HT1080 (cell line): Measurements from ENCODE around the gene SEMA3E. TPM values are rescaled to one million over a fixed set of nuclear protein-coding genes. Genes with fewer than 3 reads are reported as not detected.
"Not testable (repeated sequence)": the region's sequence is repeated elsewhere in the genome, so short reads cannot be mapped to it uniquely, and the experiment has no call there.

Experiments
- DNase-seq: peaks from one replicate; pipeline ENCODE4 v3.0.0-alpha.2; 2015; ENCODE audit warnings: low read depth
- polyA plus RNA-seq, 2 experiments: library from polyadenylated mRNA; depleted of rRNA; stranded (reverse); fragments of >200 nt; gene quantifications; 2 replicates each; pipeline ENCODE4 v1.2.3, GENCODE V29; 2015
- total RNA-seq: library from RNA; depleted of rRNA; stranded (reverse); fragments of >200 nt; shearing (Covaris generic); gene quantifications from 2 replicates; pipeline ENCODE4 v1.2.3, GENCODE V29; 2014; rRNA removed

The SEMA3E gene
- not detected in 2 replicates for total RNA-seq
- polyA plus RNA-seq (2015; cell fraction: cytosol; rRNA removed): 0.02 TPM in 1 of 2 replicates, not detected in the other
- not detected in 2 replicates for polyA plus RNA-seq (2015; cell fraction: nucleus; rRNA removed)

- no peak for DNase-seq
Observed at GRCh38 chr7:83648464-83649241, at the start of gene SEMA3E. Gene SEMA3E, minus strand, starts transcription at chr7:83649139.

DNA sequence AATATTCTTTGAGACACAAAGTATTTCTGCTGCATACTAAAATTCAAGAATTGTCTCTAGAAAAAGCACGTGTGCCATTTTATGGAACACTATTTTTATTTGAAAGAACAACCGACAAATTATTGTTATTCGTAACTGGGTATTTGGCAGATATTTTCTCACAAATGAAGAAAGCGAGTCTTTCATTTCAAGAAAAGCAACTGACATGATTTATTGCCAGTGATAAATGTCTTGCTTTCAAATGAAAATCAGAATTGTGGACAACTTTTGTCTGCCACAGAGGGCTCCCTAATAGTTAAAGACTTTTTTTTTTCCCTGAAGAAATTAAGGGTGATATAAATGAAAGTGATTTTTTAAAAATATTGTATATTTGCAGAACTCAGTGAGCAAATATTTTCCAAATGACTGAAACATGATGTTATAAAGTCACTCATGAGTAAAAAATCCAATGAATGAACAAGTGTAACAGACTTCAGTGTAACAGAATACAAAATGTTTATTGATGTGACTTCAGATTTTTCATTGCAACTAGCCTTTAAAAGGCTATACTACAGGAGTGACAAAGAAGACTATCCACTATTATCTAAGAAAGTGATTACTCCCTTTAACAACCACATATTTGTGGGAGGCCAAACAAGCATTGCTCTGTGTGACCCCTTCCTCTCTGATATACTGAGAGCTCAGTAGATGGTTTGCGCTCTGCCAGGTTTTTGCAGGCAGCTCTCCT, 49.0 kb upstream of the SEMA3E start:
- DNase-seq: no peak

DNA sequence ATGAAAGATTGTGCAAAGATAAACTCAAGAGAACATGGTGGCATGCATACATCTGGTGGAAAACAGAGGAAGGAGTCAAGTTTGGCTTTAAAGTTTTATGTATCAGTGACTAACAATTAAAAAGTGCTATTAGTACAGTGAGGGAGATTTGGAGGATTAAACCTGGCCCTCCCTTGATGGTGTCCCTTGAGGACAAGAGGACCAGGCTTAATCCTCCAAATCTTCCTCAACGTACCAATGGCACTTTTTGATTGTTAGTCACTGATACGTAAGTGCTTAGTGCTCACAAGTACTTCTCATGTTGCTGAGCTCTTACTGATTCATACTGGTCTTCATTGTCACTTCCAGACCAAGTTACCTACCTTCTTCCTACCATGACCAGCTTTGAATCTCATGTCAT, 47.2 kb upstream of the SEMA3E start:
- DNase-seq: no peak

DNA sequence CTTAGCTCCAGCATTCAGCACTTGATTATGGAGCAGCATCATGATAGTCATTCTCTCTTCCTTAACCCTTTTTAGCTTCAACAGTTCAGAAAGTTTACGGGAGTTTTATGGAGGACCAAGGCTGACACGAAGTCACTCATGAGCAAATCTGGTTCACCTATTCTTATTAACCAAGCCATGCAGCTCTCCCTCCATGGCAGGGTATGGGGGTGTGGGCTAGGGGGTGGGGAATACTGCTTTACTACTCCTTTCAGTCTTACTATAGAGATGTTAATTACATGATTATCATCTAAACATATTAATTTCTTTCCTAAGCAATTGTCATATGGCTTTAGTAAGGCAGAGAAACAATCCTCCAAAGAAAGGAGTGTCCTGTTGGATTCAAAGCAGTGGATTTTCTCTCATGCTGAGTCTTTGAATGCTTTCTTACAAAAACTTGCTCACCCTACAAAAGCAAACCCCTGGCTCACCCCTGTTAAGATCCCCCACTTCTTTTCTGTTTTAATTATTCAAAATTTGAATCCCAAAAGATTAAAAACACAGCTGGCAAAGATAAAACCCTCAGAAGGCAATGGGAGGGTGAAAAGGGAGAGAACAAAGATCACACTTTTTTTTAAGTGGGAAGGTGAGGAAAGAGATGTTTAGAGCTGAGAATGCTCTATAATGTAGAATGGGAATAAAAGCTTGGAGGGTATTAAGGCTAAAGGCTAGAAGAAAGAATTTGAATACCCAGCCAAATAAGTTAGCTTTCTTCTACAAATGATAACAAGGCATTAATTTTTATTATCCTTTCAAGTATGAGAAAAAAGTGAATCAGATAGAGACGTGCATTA, 46.4 kb upstream of the SEMA3E start:
- DNase-seq: no peak

DNA sequence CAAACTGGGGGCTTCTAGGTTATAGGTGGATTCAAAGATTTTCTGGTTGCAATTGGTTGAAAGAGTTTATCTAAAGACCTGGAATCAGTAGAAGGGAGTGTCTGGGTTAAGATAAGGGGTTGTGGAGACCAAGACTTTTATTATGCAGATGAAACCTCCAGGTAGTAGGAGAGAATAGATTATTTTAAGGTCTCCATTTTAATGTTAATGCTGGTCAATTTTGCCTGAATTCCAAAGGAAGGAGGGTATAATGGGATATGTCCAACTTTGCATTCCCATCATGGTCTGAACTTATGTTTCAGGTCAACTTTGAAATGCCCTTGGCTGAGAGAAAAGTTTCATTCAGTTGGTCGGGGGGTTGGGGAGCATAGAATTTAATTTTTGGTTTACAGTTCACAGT, 44.3 kb upstream of the SEMA3E start:
- DNase-seq: no peak

DNA sequence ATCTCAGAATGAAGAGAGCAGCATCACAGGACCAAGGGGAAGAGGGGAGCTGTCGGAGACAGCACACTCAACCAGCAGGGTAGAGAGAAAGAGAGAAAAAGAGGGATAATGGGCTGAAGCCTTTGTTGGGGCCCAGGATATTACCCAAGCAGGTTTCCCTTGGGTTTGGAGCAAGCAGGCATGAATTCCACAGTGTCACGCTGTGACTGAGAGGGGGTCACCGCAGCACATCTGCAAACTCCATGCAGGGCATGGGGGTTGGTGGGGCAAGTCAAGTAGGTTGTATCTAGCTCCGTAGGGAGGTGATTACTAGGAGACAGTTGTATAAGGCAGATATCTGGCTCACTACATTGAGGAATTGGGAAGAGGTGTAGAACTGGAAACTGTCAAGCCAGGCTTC, 42.2 kb upstream of the SEMA3E start:
- no peak for DNase-seq

DNA sequence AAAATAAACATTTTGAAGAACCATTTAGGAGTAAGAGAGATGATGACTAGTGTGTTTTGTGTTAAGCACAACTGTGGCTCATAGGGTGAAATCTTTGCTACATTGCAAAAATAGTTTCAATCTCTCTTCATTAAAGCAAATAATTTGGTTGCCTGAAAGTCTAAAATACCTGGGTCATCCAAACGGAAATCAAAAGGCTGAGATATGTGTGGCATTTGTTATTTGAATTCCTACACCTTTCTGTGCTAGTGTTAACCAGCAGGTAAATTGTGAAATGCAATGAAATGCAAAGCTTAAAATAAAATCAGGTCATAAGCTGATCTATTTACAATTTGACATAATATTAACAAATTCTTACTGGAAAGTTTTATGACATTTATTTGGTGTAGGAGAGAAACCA, 40.9 kb upstream of the SEMA3E start:
- DNase-seq: no peak

- DNase-seq: no peak
Observed at GRCh38 chr7:83686416-83686815, 37.5 kb upstream of the SEMA3E start.

DNA sequence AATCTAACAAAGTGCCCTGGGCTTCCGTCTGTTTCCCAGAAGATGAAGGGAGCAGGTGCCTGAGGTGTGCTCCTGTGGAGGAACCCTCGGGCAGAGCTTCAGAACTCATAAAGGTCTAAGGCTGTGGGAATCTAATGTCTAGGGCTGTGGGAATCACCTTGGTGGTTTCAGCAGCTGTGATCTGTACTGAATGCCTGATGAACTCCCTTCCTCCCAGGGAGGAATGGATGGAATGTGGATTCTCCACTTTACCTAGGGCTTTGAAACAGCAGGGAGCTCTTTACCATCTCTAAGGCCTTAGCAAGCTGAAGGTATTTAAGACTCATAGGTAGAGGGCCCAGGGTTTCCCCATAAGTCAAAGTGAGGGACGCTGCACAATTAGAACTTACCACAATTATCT, 36.0 kb upstream of the SEMA3E start:
- no peak for DNase-seq

- no peak for DNase-seq
Observed at GRCh38 chr7:83681200-83681778, 32.4 kb upstream of the SEMA3E start.

DNA sequence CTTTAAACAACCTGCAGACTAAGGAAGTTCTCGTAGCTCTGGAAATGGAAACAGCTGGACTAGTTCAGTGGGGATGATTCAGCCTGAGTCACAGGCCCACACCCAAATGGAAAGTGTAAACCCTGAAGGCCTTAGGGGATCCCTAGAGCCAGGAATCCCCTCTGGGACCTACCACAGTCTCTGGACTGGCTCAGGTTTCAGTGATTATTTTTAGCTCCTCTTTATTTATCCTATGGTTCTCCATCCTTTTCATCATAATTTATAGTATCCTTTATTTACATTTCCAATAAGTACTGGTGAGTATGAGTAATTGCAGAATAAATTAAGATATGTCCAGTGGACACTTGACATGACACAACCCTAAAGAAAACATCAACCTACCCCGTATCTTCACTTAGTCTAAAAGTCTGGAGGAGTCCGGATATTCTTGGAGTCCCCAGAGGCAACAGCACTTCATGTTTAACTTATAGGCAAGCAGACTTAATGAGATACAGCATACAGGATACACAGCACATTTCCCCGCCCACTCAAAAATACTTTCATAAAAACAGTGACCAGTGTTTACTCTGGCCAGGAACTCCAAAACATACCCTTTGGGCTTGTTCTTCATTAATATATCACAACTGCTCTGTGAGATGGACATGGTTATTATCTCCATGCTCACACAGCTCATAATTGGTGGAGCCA, 28.4 kb upstream of the SEMA3E start:
- peak; percentile 94 for DNase-seq

DNA sequence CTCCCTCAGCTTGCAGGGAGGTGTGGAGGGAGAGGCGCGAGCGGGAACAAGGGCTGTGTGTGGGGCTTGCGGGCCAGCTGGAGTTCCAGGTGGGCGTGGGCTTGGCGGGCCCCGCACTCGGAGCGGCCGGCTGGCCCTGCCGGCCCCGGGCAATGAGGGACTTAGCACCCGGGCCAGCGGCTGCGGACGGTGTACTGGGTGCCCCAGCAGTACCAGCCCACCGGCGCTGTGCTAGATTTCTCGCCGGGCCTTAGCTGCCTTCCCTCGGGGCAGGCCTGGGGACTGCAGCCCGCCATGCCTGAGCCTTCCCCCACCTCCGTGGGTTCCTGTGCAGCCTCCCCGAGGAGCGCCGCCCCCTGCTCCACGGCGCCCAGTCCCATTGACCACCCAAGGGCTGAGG, 24.4 kb upstream of the SEMA3E start:
- DNase-seq: not testable (repeated sequence)

GRCh38 chr7:83672157-83672556, 23.2 kb upstream of the SEMA3E start:
- no peak for DNase-seq

GRCh38 chr7:83663131-83663530, 14.2 kb upstream of the SEMA3E start:
- DNase-seq: no peak

GRCh38 chr7:83658126-83658525, 9.2 kb upstream of the SEMA3E start:
- DNase-seq: no peak

DNA sequence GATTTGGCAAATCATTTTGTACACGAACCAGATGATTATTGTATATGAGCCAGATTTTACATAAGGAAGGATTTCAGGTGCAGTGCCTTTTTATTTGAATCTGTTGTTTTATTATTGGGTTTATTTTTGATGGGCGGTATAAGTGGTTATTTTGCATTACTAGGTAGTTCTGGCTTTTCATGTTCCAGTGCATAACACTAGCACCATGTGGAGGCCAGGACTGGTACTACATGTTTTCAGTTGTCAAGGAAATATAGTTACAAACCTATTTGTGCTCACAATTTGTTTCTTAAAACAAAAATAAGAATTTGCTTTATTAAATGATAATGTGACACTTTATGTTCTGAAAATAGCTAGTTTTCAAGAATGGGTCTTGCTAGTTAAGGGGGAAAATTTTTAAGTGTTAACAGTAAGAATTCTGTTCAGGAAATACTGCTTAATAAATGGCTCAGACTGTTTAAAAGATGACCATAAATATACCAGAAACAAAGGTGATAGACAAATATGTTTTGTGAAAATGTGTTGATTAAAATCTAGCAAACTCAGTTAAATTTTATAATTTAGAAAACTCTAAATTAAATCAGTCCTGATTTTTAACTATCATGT, 7.1 kb upstream of the SEMA3E start:
- peak; percentile 34 for DNase-seq

- no peak for DNase-seq
Observed at GRCh38 chr7:83652481-83652880, 3.5 kb upstream of the SEMA3E start.

GRCh38 chr7:83649701-83650100, 762 bp upstream of the SEMA3E start:
- DNase-seq: no peak

DNA sequence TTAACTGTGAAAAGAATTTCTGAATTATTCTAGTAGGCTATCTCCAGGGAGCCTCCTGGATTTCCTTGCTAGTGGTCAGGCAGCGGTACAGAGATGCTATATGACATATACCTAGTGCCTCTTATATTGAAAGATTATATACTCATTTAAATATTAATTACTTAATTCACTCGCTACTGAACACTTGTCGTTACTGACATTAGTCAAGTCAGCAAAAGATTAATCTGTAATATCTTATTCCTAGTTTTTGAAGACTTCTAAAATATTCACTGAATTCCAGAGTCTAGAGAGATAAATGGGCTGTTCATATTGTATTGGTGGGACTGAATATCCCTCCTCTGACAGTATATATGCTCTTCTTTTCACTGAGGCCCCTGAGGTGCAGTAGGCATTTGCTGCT, 2.9 kb downstream of the SEMA3E start:
- no peak for DNase-seq

GRCh38 chr7:83643739-83644138, 5.2 kb downstream of the SEMA3E start:
- no peak for DNase-seq
